Measurements from ENCODE around the gene SPATA16.

The SPATA16 gene

DNA sequence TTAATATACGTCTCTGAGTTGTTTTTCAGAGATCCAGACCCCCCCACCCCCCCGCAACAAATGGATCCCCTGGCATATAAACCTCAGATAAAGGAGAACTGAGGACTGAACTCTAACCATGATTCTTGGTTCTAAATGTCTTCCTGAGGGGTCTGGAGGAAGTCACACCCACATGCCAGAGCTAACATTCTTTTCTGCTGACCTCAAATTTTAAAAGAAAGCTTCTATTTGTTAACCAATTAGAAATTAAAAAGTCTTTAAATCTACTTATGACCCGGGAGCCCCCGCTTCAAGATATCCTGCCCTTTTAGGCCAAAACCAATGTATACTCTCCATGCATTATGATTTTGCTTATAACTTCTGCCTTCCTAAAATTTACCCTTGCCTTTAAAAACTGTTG lies 202.2 kb downstream of the SPATA16 start:
- WGBS (ENCODE audit: extremely low coverage, insufficient coverage, low lambda C conversion rate): no CpG with 5 or more reads among the region's 4 CpGs
- no peak overlapping the region for H4K5ac ChIP-seq (ENCODE audit: low read length)
- peak overlapping the region; percentile 73 for H2BK120ac ChIP-seq (ENCODE audit: low read depth, low read length)

GRCh38 chr3:172931746-172932285 lies 209.2 kb downstream of the SPATA16 start:
- H4K8ac ChIP-seq (ENCODE audit: low read depth, low read length): no peak overlapping the region
- no peak overlapping the region for H3K56ac ChIP-seq (ENCODE audit: low read length)
- H3K23ac ChIP-seq (ENCODE audit: low read length): no peak overlapping the region

More for the DNA sequence above, 202.2 kb downstream of the SPATA16 start:
- H3K9ac ChIP-seq (ENCODE audit: low read length): no peak overlapping the region
- peak overlapping the region; percentile 80 for H3K18ac ChIP-seq (ENCODE audit: low read length)
- H3K27me3 ChIP-seq (ENCODE audit: insufficient read depth, low read length, poor library complexity): no peaks in the 10 kb centered on the region
- no peaks in the 10 kb centered on the region for H3K79me2 ChIP-seq (ENCODE audit: control insufficient read depth, insufficient read depth, low read length)
- H3K4me1 ChIP-seq (ENCODE audit: control insufficient read depth, low read depth, low read length): peaks cover 9% of the 10 kb centered on the region
- no peaks in the 10 kb centered on the region for H3K79me1 ChIP-seq (ENCODE audit: low read length)
- H3K4ac ChIP-seq (ENCODE audit: low read depth, low read length): peak overlapping the region; percentile 43
- DNase-seq: peak; percentile 72
- H3K23ac ChIP-seq (ENCODE audit: low read length): no peak overlapping the region
- no peak overlapping the region for H2AK5ac ChIP-seq (ENCODE audit: low read length)
- no peak overlapping the region for H2BK15ac ChIP-seq (replicated peaks; ENCODE audit: low read depth)
- H4K8ac ChIP-seq (ENCODE audit: low read depth, low read length): no peak overlapping the region
- H3K56ac ChIP-seq (ENCODE audit: low read length): peak overlapping the region; percentile 37
- H2BK5ac ChIP-seq (ENCODE audit: low read length): no peak overlapping the region
- H3K27ac ChIP-seq (ENCODE audit: low read depth, low read length): no peak overlapping the region
- no peak overlapping the region for H3K4me3 ChIP-seq (ENCODE audit: low read length)
- H3K4me2 ChIP-seq (ENCODE audit: low read length): no peak overlapping the region
- H3K36me3 ChIP-seq (ENCODE audit: control insufficient read depth, insufficient read depth, low read length): no peaks in the 10 kb centered on the region

DNA sequence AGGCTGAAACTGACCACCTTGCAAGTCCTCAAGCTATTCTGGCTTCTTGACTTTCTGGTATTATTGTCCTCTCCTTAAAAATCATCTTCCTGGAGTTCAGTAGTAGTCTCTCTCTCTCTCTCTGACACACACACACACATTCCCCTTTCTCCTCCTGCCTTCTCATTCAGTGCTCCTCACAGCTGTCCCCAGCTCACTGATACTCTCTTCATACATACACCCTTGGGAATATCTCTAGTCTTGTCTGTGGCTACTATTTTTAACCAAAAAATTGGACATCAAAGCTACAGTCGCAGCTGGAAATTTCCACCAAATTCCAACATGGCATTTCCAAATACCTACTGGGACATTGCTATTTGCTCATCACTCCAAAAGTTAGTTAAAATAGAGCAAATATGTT lies 211.6 kb downstream of the SPATA16 start:
- H3K23ac ChIP-seq (ENCODE audit: low read length): no peak overlapping the region
- H2BK15ac ChIP-seq (replicated peaks; ENCODE audit: low read depth): no peak overlapping the region
- no peak overlapping the region for H2BK5ac ChIP-seq (ENCODE audit: low read length)
- H3K79me1 ChIP-seq (ENCODE audit: low read length): no peaks in the 10 kb centered on the region
- no peak overlapping the region for H3K9ac ChIP-seq (ENCODE audit: low read length)
- no peaks in the 10 kb centered on the region for H3K79me2 ChIP-seq (ENCODE audit: control insufficient read depth, insufficient read depth, low read length)
- H4K5ac ChIP-seq (ENCODE audit: low read length): no peak overlapping the region
- no peaks in the 10 kb centered on the region for H3K27me3 ChIP-seq (ENCODE audit: insufficient read depth, low read length, poor library complexity)
- H3K4me3 ChIP-seq (ENCODE audit: low read length): no peak overlapping the region
- no peak overlapping the region for H3K18ac ChIP-seq (ENCODE audit: low read length)
- no peak overlapping the region for H2BK120ac ChIP-seq (ENCODE audit: low read depth, low read length)
- H2AK5ac ChIP-seq (ENCODE audit: low read length): no peak overlapping the region
- no peak overlapping the region for H3K27ac ChIP-seq (ENCODE audit: low read depth, low read length)
- H3K36me3 ChIP-seq (ENCODE audit: control insufficient read depth, insufficient read depth, low read length): no peaks in the 10 kb centered on the region
- no peaks in the 10 kb centered on the region for H3K4me1 ChIP-seq (ENCODE audit: control insufficient read depth, low read depth, low read length)
- no CpG with 5 or more reads among the region's 1 CpG for WGBS (ENCODE audit: extremely low coverage, insufficient coverage, low lambda C conversion rate)
- H3K4ac ChIP-seq (ENCODE audit: low read depth, low read length): no peak overlapping the region
- DNase-seq: no peak
- no peak overlapping the region for H4K8ac ChIP-seq (ENCODE audit: low read depth, low read length)
- H3K4me2 ChIP-seq (ENCODE audit: low read length): no peak overlapping the region
- H3K56ac ChIP-seq (ENCODE audit: low read length): no peak overlapping the region

More at GRCh38 chr3:172931746-172932285, 209.2 kb downstream of the SPATA16 start:
- no peaks in the 10 kb centered on the region for H3K79me2 ChIP-seq (ENCODE audit: control insufficient read depth, insufficient read depth, low read length)
- H3K36me3 ChIP-seq (ENCODE audit: control insufficient read depth, insufficient read depth, low read length): no peaks in the 10 kb centered on the region
- no peak overlapping the region for H3K4ac ChIP-seq (ENCODE audit: low read depth, low read length)
- H3K18ac ChIP-seq (ENCODE audit: low read length): no peak overlapping the region
- H2BK5ac ChIP-seq (ENCODE audit: low read length): no peak overlapping the region
- no peak for DNase-seq
- H2BK15ac ChIP-seq (replicated peaks; ENCODE audit: low read depth): no peak overlapping the region
- no peak overlapping the region for H3K4me2 ChIP-seq (ENCODE audit: low read length)
- no peak overlapping the region for H3K9ac ChIP-seq (ENCODE audit: low read length)
- no peaks in the 10 kb centered on the region for H3K4me1 ChIP-seq (ENCODE audit: control insufficient read depth, low read depth, low read length)
- H3K79me1 ChIP-seq (ENCODE audit: low read length): no peaks in the 10 kb centered on the region
- H3K27me3 ChIP-seq (ENCODE audit: insufficient read depth, low read length, poor library complexity): no peaks in the 10 kb centered on the region
- no peak overlapping the region for H2AK5ac ChIP-seq (ENCODE audit: low read length)
- no peak overlapping the region for H4K5ac ChIP-seq (ENCODE audit: low read length)
- no peak overlapping the region for H3K4me3 ChIP-seq (ENCODE audit: low read length)
- H2BK120ac ChIP-seq (ENCODE audit: low read depth, low read length): no peak overlapping the region
- H3K27ac ChIP-seq (ENCODE audit: low read depth, low read length): no peak overlapping the region

DNA sequence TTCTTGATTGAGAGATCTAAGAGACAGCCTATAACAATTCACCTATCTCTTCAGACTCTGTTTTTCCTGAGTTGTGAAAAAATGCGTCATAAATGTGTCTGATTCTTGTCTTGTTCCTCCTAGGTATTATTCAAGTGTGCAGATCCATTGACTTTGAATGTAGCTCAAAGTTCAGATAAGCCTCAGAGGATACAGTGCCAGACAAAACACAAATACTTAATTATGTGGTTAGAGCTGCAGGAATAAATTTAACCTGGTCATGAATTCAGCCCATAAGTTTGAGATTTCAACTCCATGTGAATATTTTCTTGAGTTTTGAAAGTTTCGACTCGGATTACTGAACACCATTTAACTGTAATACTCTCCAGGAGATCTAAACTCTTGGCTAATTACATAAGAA lies 216.5 kb downstream of the SPATA16 start:
- Histone ChIP-seq H4K5ac (ENCODE audit: low read length) (no peak overlapping the region), H3K27ac (ENCODE audit: low read depth, low read length) (no peak overlapping the region), H3K79me2 (ENCODE audit: control insufficient read depth, insufficient read depth, low read length) (no peaks in the 10 kb centered on the region), H2BK5ac (ENCODE audit: low read length) (no peak overlapping the region), H3K4me3 (ENCODE audit: low read length) (no peak overlapping the region), H2BK120ac (ENCODE audit: low read depth, low read length) (no peak overlapping the region), H3K79me1 (ENCODE audit: low read length) (no peaks in the 10 kb centered on the region), H3K23ac (ENCODE audit: low read length) (no peak overlapping the region), H3K27me3 (ENCODE audit: insufficient read depth, low read length, poor library complexity) (no peaks in the 10 kb centered on the region), H3K9ac (ENCODE audit: low read length) (no peak overlapping the region), H4K8ac (ENCODE audit: low read depth, low read length) (no peak overlapping the region), H3K18ac (ENCODE audit: low read length) (no peak overlapping the region), H2BK15ac (replicated peaks; ENCODE audit: low read depth) (no peak overlapping the region), H3K56ac (ENCODE audit: low read length) (no peak overlapping the region), H3K4me2 (ENCODE audit: low read length) (no peak overlapping the region), H3K4me1 (ENCODE audit: control insufficient read depth, low read depth, low read length) (no peaks in the 10 kb centered on the region), H3K36me3 (ENCODE audit: control insufficient read depth, insufficient read depth, low read length) (no peaks in the 10 kb centered on the region), H3K4ac (ENCODE audit: low read depth, low read length) (no peak overlapping the region), H2AK5ac (ENCODE audit: low read length) (no peak overlapping the region)
- DNase-seq: no peak
- WGBS (ENCODE audit: extremely low coverage, insufficient coverage, low lambda C conversion rate): no CpG with 5 or more reads among the region's 3 CpGs

DNA sequence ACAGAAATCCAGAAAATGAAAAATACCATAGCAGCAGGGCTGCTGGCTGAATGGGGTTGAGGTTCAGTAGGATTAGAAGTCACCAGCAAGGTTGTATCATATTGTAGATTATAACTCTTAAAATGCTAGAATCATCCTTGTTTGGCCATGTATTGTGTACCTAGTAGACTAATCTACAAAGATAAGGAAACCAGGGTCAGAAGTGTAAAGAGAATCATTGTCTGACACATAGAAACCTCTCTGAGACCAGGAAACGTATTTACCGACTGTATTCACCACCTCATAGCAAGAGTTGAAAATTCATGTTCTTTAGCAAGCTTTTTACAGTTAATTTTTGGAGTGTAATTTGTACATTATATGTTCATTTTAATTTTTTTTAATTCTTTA lies 221.7 kb downstream of the SPATA16 start:
- H2BK5ac ChIP-seq (ENCODE audit: low read length): no peak overlapping the region
- no peak overlapping the region for H3K9ac ChIP-seq (ENCODE audit: low read length)
- H4K8ac ChIP-seq (ENCODE audit: low read depth, low read length): no peak overlapping the region
- peaks cover 9% of the 10 kb centered on the region for H3K4me1 ChIP-seq (ENCODE audit: control insufficient read depth, low read depth, low read length)
- H3K18ac ChIP-seq (ENCODE audit: low read length): peak overlapping the region; percentile 68
- H3K4me2 ChIP-seq (ENCODE audit: low read length): no peak overlapping the region
- H3K4ac ChIP-seq (ENCODE audit: low read depth, low read length): no peak overlapping the region
- no peak overlapping the region for H3K4me3 ChIP-seq (ENCODE audit: low read length)
- H2BK15ac ChIP-seq (replicated peaks; ENCODE audit: low read depth): no peak overlapping the region
- no peaks in the 10 kb centered on the region for H3K79me2 ChIP-seq (ENCODE audit: control insufficient read depth, insufficient read depth, low read length)
- peak; percentile 20 for DNase-seq
- no peak overlapping the region for H2AK5ac ChIP-seq (ENCODE audit: low read length)
- H4K5ac ChIP-seq (ENCODE audit: low read length): no peak overlapping the region
- H3K79me1 ChIP-seq (ENCODE audit: low read length): no peaks in the 10 kb centered on the region
- H2BK120ac ChIP-seq (ENCODE audit: low read depth, low read length): no peak overlapping the region
- no peak overlapping the region for H3K27ac ChIP-seq (ENCODE audit: low read depth, low read length)
- H3K27me3 ChIP-seq (ENCODE audit: insufficient read depth, low read length, poor library complexity): no peaks in the 10 kb centered on the region
- no peak overlapping the region for H3K23ac ChIP-seq (ENCODE audit: low read length)
- WGBS (ENCODE audit: extremely low coverage, insufficient coverage, low lambda C conversion rate): no CpG with 5 or more reads among the region's 2 CpGs
- H3K36me3 ChIP-seq (ENCODE audit: control insufficient read depth, insufficient read depth, low read length): no peaks in the 10 kb centered on the region
- H3K56ac ChIP-seq (ENCODE audit: low read length): no peak overlapping the region

DNA sequence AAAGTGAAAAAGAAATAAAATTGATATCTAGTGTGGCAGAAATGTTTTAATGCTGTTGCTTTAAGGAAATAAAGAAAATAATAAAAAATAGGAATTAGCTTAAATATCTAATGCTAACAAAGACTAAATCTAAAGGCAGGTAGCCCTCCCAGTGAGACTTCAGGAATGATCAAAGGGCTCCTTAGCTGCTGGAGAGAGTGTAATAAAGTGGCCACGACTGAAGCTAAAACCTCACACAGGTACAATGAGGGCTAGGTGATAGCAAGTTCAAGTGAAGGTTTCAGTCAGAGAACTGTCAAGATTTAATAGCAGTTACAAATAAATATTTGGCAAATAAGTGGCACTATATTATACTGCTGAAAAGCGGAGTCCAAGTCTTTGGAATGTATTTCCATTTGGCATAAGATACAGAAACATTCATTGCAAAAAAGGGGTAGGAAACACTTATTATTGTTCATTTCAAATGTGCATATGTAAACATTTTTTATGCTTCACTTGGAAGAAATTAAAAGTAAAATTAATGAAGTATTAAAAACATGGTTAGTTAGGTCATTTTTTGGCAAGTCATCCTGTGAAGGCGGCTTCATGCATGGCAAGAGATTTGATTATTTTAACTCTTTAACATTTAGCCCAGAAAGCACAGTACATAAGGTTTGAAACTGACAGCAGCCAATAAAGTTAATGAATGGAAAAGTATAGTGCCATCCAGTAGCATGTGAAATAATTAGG lies 222.3 kb downstream of the SPATA16 start:
- no peaks in the 10 kb centered on the region for H3K79me2 ChIP-seq (ENCODE audit: control insufficient read depth, insufficient read depth, low read length)
- no peak overlapping the region for H2BK120ac ChIP-seq (ENCODE audit: low read depth, low read length)
- H3K27ac ChIP-seq (ENCODE audit: low read depth, low read length): no peak overlapping the region
- no peak overlapping the region for H2BK15ac ChIP-seq (replicated peaks; ENCODE audit: low read depth)
- peaks cover 9% of the 10 kb centered on the region for H3K4me1 ChIP-seq (ENCODE audit: control insufficient read depth, low read depth, low read length)
- no peaks in the 10 kb centered on the region for H3K79me1 ChIP-seq (ENCODE audit: low read length)
- H4K8ac ChIP-seq (ENCODE audit: low read depth, low read length): peak overlapping the region; percentile 76
- H3K9ac ChIP-seq (ENCODE audit: low read length): no peak overlapping the region
- H3K23ac ChIP-seq (ENCODE audit: low read length): no peak overlapping the region
- no peak overlapping the region for H2BK5ac ChIP-seq (ENCODE audit: low read length)
- no peak overlapping the region for H3K56ac ChIP-seq (ENCODE audit: low read length)
- H2AK5ac ChIP-seq (ENCODE audit: low read length): no peak overlapping the region
- WGBS (ENCODE audit: extremely low coverage, insufficient coverage, low lambda C conversion rate): no CpG with 5 or more reads among the region's 3 CpGs
- no peak overlapping the region for H4K5ac ChIP-seq (ENCODE audit: low read length)
- no peaks in the 10 kb centered on the region for H3K27me3 ChIP-seq (ENCODE audit: insufficient read depth, low read length, poor library complexity)
- H3K18ac ChIP-seq (ENCODE audit: low read length): peak overlapping the region; percentile 41
- H3K4me3 ChIP-seq (ENCODE audit: low read length): no peak overlapping the region
- H3K4ac ChIP-seq (ENCODE audit: low read depth, low read length): no peak overlapping the region
- H3K4me2 ChIP-seq (ENCODE audit: low read length): no peak overlapping the region
- no peaks in the 10 kb centered on the region for H3K36me3 ChIP-seq (ENCODE audit: control insufficient read depth, insufficient read depth, low read length)
- DNase-seq: peak; percentile 44

Data from mesendoderm (in vitro differentiated cells).